SK-N-SH (cell line): ENCODE data around the gene PCK1. TPM values are rescaled to one million over a fixed set of nuclear protein-coding genes. Genes with fewer than 3 reads are reported as not detected.

Source experiments
- CTCF ChIA-PET: fragments of 300-600, 350-600 bp; formaldehyde crosslinking; extraction: SDS; loops from one replicate; lab custom pipeline; 2021; lab: Yijun Ruan, JAX
- POLR2A ChIA-PET: fragments of 350-600 bp; sonication (Branson Sonifier 250); formaldehyde crosslinking; extraction: SDS; loops from one replicate; lab custom pipeline; 2020; ENCODE audit warnings: antibody characterized with exemption, inconsistent platforms; lab: Yijun Ruan, JAX
- DNase-seq: peaks from one replicate; pipeline ENCODE4 v3.0.0; 2012
- H2AFZ ChIP-seq: fragments of 200-600 bp; sonication (generic); 2 replicates; pipeline ENCODE4 v1.8.1; 2016; ENCODE audit warnings: antibody characterized with exemption, mild to moderate bottlenecking, low read depth
- H3F3A ChIP-seq: fragments of 200-600 bp; sonication (generic); replicated peaks from 2 replicates; pipeline ENCODE3; 2016; ENCODE audit warnings: antibody characterized with exemption, mild to moderate bottlenecking; ENCODE audit not compliant: insufficient read depth
- H3K27ac ChIP-seq, 2 experiments: fragments of 200-500 bp in 1 of 2; fragments of 200-600 bp in 1 of 2; sonication (Bioruptor generic) in 1 of 2; sonication (generic), shearing (Covaris generic) in 1 of 2; 2 replicates each; pipeline versions ENCODE4 v1.5.1 to v1.6.1; 2014 to 2016; ENCODE audit warnings: low read depth in 2 of 2, inconsistent platforms in 1 of 2, low read length in 1 of 2, mild to moderate bottlenecking in 1 of 2, mixed read lengths in 1 of 2
- H3K27me3 ChIP-seq: fragments of 200-600 bp; sonication (generic), shearing (Covaris generic); 2 replicates; pipeline ENCODE4 v1.6.1; 2016; ENCODE audit warnings: mixed run types; ENCODE audit not compliant: insufficient read depth
- H3K36me3 ChIP-seq, 2 experiments: fragments of 200-500 bp in 1 of 2; fragments of 200-600 bp in 1 of 2; sonication (Bioruptor generic) in 1 of 2; sonication (generic) in 1 of 2; replicated peaks in 1 of 2; 2 replicates each; pipeline versions ENCODE3 to v1.5.1; 2014 to 2016; ENCODE audit warnings: low read length in 1 of 2, mild to moderate bottlenecking in 1 of 2; ENCODE audit not compliant: insufficient read depth in 2 of 2, control insufficient read depth in 1 of 2
- H3K4me1 ChIP-seq, 2 experiments: fragments of 200-500 bp in 1 of 2; fragments of 200-600 bp in 1 of 2; sonication (Bioruptor generic) in 1 of 2; sonication (generic), shearing (Covaris generic) in 1 of 2; 2 replicates each; pipeline versions ENCODE4 v1.5.1 to v1.6.1; 2014 to 2016; ENCODE audit warnings: low read depth in 1 of 2, low read length in 1 of 2, mixed run types in 1 of 2; ENCODE audit not compliant: insufficient read depth in 2 of 2, control insufficient read depth in 1 of 2
- H3K4me2 ChIP-seq: fragments of 200-600 bp; sonication (generic), shearing (Covaris generic); 2 replicates; pipeline ENCODE4 v1.6.1; 2017; ENCODE audit warnings: mixed run types
- H3K4me3 ChIP-seq, 2 experiments: fragments of 200-500 bp in 1 of 2; fragments of 200-600 bp in 1 of 2; sonication (Bioruptor generic) in 1 of 2; sonication (generic), shearing (Covaris generic) in 1 of 2; 2 replicates each; pipeline versions ENCODE4 v1.5.1 to v1.8.1; 2014 to 2016; ENCODE audit warnings: low read depth in 2 of 2, inconsistent platforms in 1 of 2, low read length in 1 of 2, mild to moderate bottlenecking in 1 of 2, mixed read lengths in 1 of 2, moderate library complexity in 1 of 2
- H3K79me2 ChIP-seq: fragments of 200-600 bp; sonication (generic); 2 replicates; pipeline ENCODE4 v1.8.1; 2017; ENCODE audit warnings: mild to moderate bottlenecking; ENCODE audit not compliant: insufficient read depth
- H3K9ac ChIP-seq: fragments of 200-600 bp; sonication (generic); 2 replicates; pipeline ENCODE4 v1.6.1; 2017; ENCODE audit warnings: mixed run types
- H3K9me2 ChIP-seq: fragments of 200-600 bp; sonication (generic); 2 replicates; pipeline ENCODE4 v1.6.1; 2017; ENCODE audit warnings: mixed run types
- H3K9me3 ChIP-seq: fragments of 200-600 bp; sonication (generic); 2 replicates; pipeline ENCODE4 v1.6.1; 2017; ENCODE audit warnings: mixed run types, mild to moderate bottlenecking, moderate library complexity
- H4K20me1 ChIP-seq: fragments of 200-600 bp; sonication (generic); 2 replicates; pipeline ENCODE4 v1.6.1; 2017; ENCODE audit warnings: mild to moderate bottlenecking, mixed run types; ENCODE audit not compliant: insufficient read depth
- CHD2 ChIP-seq: fragments of 150-350 bp; IDR thresholded peaks from 2 replicates; pipeline ENCODE4 v1.6.1; 2018; ENCODE audit warnings: low read length; ENCODE audit not compliant: partially characterized antibody
- ELF1 ChIP-seq: IDR thresholded peaks from 2 replicates; pipeline ENCODE4 v1.4.0; 2012
- EP300 ChIP-seq, 2 experiments: IDR thresholded peaks; 2 replicates each; pipeline versions ENCODE4 v1.4.0 to v1.6.1; 2012; ENCODE audit warnings: borderline replicate concordance in 1 of 2, low read depth in 1 of 2, low read length in 1 of 2
- EZH2phosphoT487 ChIP-seq: fragments of 200-600 bp; sonication (generic); IDR thresholded peaks from 2 replicates; pipeline ENCODE4 v1.6.1; 2017; ENCODE audit warnings: low read depth, mixed run types, mild to moderate bottlenecking, antibody characterized with exemption, moderate library complexity, borderline replicate concordance
- FOSL2 ChIP-seq: IDR thresholded peaks from 2 replicates; pipeline ENCODE4 v1.4.0; 2012; ENCODE audit warnings: low read depth, mild to moderate bottlenecking, moderate library complexity, borderline replicate concordance
- GABPA ChIP-seq: IDR thresholded peaks from 2 replicates; pipeline ENCODE4 v1.4.0; 2012; ENCODE audit warnings: low read depth, mild to moderate bottlenecking
- IRF3 ChIP-seq: fragments of 150-350 bp; IDR thresholded peaks from 2 replicates; pipeline ENCODE4 v1.6.1; 2016; ENCODE audit warnings: mild to moderate bottlenecking, low read depth, low read length
- MEF2A ChIP-seq: IDR thresholded peaks from 2 replicates; pipeline ENCODE4 v1.4.0; 2012; ENCODE audit warnings: low read depth, borderline replicate concordance
- NFIC ChIP-seq: IDR thresholded peaks from 2 replicates; pipeline ENCODE4 v1.4.0; 2012; ENCODE audit warnings: borderline replicate concordance
- PBX3 ChIP-seq: IDR thresholded peaks from 2 replicates; pipeline ENCODE4; 2012
- POLR2AphosphoS5 ChIP-seq: IDR thresholded peaks from 2 replicates; pipeline ENCODE4 v1.6.1; 2012; ENCODE audit warnings: low read depth, low read length
- RCOR1 ChIP-seq: fragments of 150-350 bp; IDR thresholded peaks from 2 replicates; pipeline ENCODE4 v1.6.1; 2017; ENCODE audit warnings: antibody characterized with exemption, low read length
- REST ChIP-seq: IDR thresholded peaks from 2 replicates; pipeline ENCODE4 v1.6.1; 2012; ENCODE audit warnings: mild to moderate bottlenecking, low read depth, low read length, moderate library complexity
- RFX5 ChIP-seq: IDR thresholded peaks from 2 replicates; pipeline ENCODE4 v1.6.1; 2012; ENCODE audit warnings: mild to moderate bottlenecking, improper control_type of control experiment, low read length
- SIN3A ChIP-seq: IDR thresholded peaks from 2 replicates; pipeline ENCODE4 v1.6.1; 2012; ENCODE audit warnings: low read depth, mild to moderate bottlenecking, low read length, moderate library complexity, borderline replicate concordance
- SMC3 ChIP-seq: IDR thresholded peaks from 2 replicates; pipeline ENCODE4 v1.6.1; 2012; ENCODE audit warnings: low read depth, low read length, improper control_type of control experiment
- TCF12 ChIP-seq: IDR thresholded peaks from 2 replicates; pipeline ENCODE4 v1.4.0; 2012
- TEAD4 ChIP-seq: IDR thresholded peaks from 2 replicates; pipeline ENCODE4 v1.4.0; 2012; ENCODE audit warnings: mild to moderate bottlenecking, borderline replicate concordance; ENCODE audit not compliant: insufficient read depth
- YY1 ChIP-seq: IDR thresholded peaks from 2 replicates; pipeline ENCODE4 v1.4.0; 2012; ENCODE audit warnings: low read depth, mild to moderate bottlenecking
- WGBS: methylation state at CpG from one replicate; pipeline ENCODE4 v1.1.6; 2017; ENCODE audit warnings: low lambda C conversion rate; 5-methylcytosine and 5-hydroxymethylcytosine counted together
- polyA plus RNA-seq, 3 experiments: library from polyadenylated mRNA; depleted of rRNA; stranded (reverse); fragments of >200 nt; gene quantifications; 2 replicates each; pipeline ENCODE4 v1.2.3, GENCODE V29; 2012

PCK1 gene
- polyA plus RNA-seq, 1 of the 3 experiments (the other 2 are of a cell fraction), result not detected

- TF ChIP-seq NFIC (no peak), CHD2 (no peak), ELF1 (no peak), FOSL2 (no peak), IRF3 (no peak), RCOR1 (no peak), POLR2AphosphoS5 (no peak), REST (no peak), TEAD4 (no peak), SIN3A (no peak), MEF2A (no peak), GABPA (no peak), SMC3 (no peak), YY1 (no peak), PBX3 (no peak), TCF12 (no peak), EZH2phosphoT487 (no peak), EP300 (IDR thresholded peaks at IDR 0.05; ENCODE audit: borderline replicate concordance in 1 of 2, low read depth in 1 of 2, low read length in 1 of 2) (no peak), RFX5 (no peak)
- ChIA-PET CTCF (interaction anchor here (1.2 to 6.0 kb wide), 4 partner anchors 10 to 598 kb away, joined by 3 to 31 read pairs (median 22); partner anchors contain the start of gene ZBP1), POLR2A (no interaction called here)
These were observed 51.5 kb downstream of the PCK1 start for GRCh38 chr20:57612436-57612835.

More at GRCh38 chr20:57612436-57612835, 51.5 kb downstream of the PCK1 start:
- Histone ChIP-seq H3K36me3 (no peaks in the 10 kb centered on the region), H3K27ac (no peak overlapping the region), H3K9me3 (no peaks in the 10 kb centered on the region), H4K20me1 (no peaks in the 10 kb centered on the region), H2AFZ (no peak overlapping the region), H3K9ac (no peak overlapping the region), H3K4me1 (no peaks in the 10 kb centered on the region), H3F3A (no peaks in the 10 kb centered on the region), H3K27me3 (no peaks in the 10 kb centered on the region; the same call in 1 of the 2 replicates), H3K4me2 (no peak overlapping the region), H3K4me3 (no peak overlapping the region), H3K79me2 (no peaks in the 10 kb centered on the region), H3K9me2 (no peaks in the 10 kb centered on the region)
- DNase-seq, result no peak
- 74% methylated on average over 6 of the region's 7 CpGs for WGBS
